Omental fat pad (tissue), 4 donors: ENCODE measurements around the gene STOML1. TPM values are rescaled to one million over a fixed set of nuclear protein-coding genes. Genes with fewer than 3 reads are reported as not detected.

Experiments used
- ATAC-seq: fragments of 150-250 bp; one replicate; pipeline ENCODE4 v1.9.1; 2016; ENCODE audit warnings: mild to moderate bottlenecking, moderate library complexity; ENCODE audit not compliant: low FRiP score
- DNase-seq: peaks from one replicate; pipeline ENCODE4 v3.0.0-alpha.2; 2019; ENCODE audit warnings: low spot score
- CTCF ChIP-seq, 3 donors: fragments of 450-650 bp; IDR thresholded peaks; one replicate each; pipeline ENCODE4 v1.5.1; 2016 to 2017; ENCODE audit warnings: antibody characterized with exemption in 3 of 3, mild to moderate bottlenecking in 3 of 3, moderate library complexity in 2 of 3
- total RNA-seq, 4 donors: library from RNA; depleted of rRNA; stranded (reverse); fragments of >200 nt; gene quantifications; one replicate each; pipeline ENCODE4 v1.1.0, GENCODE V29; 2016

The STOML1 gene
- total RNA-seq, 4 donors from 2014 or later, result 9.8 to 24.0 (median 15.9) TPM

- DNase-seq, result no peak
- no peak for TF ChIP-seq CTCF (IDR thresholded peaks at IDR 0.05)
Observed at GRCh38 chr15:74037171-74038117, 45.3 kb upstream of the STOML1 start.

GRCh38 chr15:74036271-74037170 lies 44.4 kb upstream of the STOML1 start:
- DNase-seq (no peak), ATAC-seq (no peak)
- no peak for TF ChIP-seq CTCF (IDR thresholded peaks at IDR 0.05)

More at GRCh38 chr15:74037171-74038117, 45.3 kb upstream of the STOML1 start:
- no peak for ATAC-seq

DNA sequence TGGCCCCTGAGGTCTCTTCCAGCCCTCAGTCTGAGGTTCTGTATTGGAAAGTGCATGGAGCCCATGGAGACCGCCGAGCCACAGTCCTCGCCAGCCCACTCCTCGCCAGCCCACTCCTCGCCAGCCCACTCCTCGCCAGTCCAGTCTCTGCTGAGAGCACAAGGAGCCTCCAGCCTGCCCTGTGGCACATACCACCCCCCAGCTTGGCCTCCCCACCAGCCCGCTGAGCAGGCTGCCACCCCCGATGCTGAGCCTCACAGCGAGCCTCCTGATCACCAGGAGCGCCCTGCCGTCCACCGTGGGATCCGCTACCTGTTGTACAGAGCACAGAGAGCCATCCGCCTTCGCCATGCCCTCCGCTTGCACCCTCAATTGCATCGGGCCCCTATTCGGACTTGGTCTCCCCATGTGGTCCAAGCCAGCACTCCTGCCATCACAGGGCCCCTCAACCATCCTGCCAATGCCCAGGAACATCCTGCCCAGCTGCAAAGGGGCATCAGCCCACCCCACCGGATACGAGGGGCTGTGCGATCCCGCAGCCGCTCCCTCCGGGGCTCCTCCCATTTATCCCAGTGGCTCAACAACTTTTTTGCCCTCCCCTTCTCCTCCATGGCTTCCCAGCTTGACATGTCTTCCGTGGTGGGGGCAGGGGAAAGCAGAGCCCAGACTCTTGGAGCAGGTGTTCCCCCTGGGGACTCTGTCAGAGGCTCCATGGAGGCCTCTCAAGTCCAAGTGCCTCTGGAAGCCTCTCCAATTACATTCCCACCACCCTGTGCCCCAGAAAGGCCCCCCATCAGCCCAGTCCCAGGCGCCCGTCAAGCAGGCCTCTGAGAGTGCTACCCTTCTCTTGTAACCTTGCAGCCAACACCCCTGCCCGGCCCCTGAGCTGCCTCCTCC lies 43.3 kb upstream of the STOML1 start:
- no peak for DNase-seq
- TF ChIP-seq CTCF (IDR thresholded peaks at IDR 0.05), result no peak
- ATAC-seq, result no peak

DNA sequence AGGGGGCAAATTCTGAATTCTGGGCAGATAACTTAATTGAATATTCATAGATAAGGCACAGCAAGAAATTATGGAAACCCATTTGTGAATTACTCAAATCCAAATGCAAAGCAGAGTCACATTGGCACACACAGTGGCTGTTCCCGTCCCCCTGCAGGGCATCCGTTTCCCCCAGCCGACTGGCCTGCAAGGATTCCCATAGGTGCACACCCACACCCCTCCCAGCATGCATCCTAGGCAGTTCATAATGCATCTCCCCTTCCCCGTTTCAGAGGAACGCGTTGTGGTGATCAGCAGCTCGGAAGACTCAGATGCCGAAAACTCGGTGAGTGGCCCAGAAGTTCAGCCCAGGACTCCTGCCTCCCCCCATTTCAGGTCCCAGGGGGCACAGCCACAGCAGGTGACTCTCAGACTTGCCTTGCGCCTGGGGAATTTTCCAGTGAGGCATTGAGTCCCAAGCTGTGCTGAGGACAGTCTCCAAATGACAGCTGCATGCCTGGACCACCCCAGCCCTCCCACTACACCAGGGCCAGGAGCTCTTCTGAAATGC lies 42.2 kb upstream of the STOML1 start:
- ATAC-seq (no peak), DNase-seq (no peak)

DNA sequence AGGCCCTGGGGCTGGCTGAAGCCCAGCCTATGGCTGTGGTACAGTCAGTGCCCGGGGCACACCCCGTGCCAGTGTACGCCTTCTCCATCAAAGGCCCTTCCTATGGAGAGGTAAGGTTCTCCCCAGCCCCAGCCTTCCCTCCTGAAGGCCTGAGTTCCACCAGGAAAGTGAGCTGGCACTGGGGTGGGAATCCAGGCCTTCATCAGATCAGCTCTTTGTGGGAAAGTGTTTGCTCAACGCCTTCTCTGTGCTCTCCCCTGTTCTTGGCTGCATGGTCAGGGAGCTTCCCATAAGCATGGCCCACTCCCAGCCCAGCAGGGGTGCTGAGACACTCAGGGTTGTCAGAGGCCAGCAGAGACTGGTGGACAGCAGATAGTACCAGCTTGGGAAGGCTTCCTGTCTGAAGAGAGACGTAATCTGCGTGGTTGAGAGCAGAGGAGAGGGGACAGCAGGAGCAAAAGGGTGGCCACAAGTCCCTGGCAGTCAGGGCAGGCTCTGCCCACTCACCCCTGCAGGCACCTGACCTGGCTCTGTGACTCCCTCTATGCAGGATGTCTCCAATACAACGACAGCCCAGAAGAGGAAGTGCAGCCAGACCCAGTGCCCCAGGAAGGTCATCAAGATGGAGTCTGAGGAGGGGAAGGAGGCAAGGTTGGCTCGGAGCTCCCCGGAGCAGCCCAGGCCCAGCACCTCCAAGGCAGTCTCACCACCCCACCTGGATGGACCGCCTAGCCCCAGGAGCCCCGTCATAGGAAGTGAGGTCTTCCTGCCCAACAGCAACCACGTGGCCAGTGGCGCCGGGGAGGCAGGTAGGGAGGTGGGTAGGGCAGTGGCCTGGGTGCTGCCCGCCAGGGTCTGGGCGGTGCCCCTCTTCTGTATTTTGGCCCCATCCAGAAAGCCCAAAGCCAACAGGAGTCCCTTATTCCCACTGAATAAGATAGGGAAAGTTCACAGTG lies 40.8 kb upstream of the STOML1 start:
- no peak for TF ChIP-seq CTCF (IDR thresholded peaks at IDR 0.05)
- DNase-seq (no peak), ATAC-seq (no peak)

More for the DNA sequence above, 42.2 kb upstream of the STOML1 start:
- no peak for TF ChIP-seq CTCF (IDR thresholded peaks at IDR 0.05)
